Measurements from ENCODE around the gene CYP20A1.

DNA sequence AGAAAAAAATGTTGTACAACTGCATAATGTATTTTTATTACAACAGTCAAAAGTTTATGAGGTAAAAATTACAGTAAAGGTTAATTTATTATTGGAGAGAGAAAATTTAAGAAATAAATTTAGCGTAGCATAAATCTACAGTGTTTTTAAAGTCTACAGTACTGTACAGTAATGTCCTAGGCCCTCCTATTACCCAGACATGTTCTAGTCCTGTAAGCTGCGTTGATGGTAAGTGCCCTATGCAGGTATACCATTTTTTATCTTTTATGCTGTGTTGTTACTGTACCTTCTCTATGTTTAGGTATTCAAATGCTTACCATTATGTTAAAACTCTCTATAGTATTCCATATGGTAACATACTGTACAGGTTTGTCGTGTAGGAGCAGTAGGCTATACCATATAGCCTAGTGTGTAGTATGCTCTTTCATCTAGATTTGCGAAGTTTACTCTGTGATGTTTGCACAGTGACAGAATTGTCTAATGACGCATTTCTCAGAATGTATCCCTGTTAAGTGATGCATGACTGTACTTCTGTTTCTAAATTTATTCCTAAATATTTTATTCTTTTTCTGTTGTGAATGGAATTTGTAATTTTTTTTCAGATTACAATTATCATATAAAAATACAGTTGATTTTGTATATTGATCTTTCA, 113.9 kb downstream of the CYP20A1 start:
- TF ChIP-seq POLR2A (IDR thresholded peaks at IDR 0.05; ENCODE audit: low read length) (no peak), GATA1 (IDR thresholded peaks at IDR 0.05; ENCODE audit: low read depth, low read length) (no peak)

All from erythroblast (primary cell).